GM23338 (cell line): ENCODE results near the gene AXL.

Experiments
- CREB1 ChIP-seq: fragments of 250-450 bp; sonication (Bioruptor Pico); IDR thresholded peaks from 2 replicates; pipeline ENCODE4 v1.5.0; 2020; ENCODE audit warnings: low read depth, mild to moderate bottlenecking, moderate library complexity
- CTCF ChIP-seq, 2 experiments: fragments of 200-600 bp in 1 of 2; sonication (generic) in 1 of 2; conservative IDR thresholded peaks; 2 replicates each; pipeline versions ENCODE4 v1.5.1 to v1.6.1; 2016 to 2017; ENCODE audit warnings: antibody characterized with exemption in 2 of 2, low read depth in 2 of 2, mild to moderate bottlenecking in 2 of 2, moderate library complexity in 1 of 2
- EZH2 ChIP-seq: fragments of 200-600 bp; sonication (generic); IDR thresholded peaks from one replicate; pipeline ENCODE4 v1.8.0; 2017; ENCODE audit warnings: antibody characterized with exemption, mild to moderate bottlenecking, low read depth; ENCODE audit not compliant: unreplicated experiment
- EZH2phosphoT487 ChIP-seq: fragments of 200-600 bp; sonication (generic); IDR thresholded peaks from one replicate; pipeline ENCODE4 v1.8.1; 2018; ENCODE audit warnings: antibody characterized with exemption; ENCODE audit not compliant: unreplicated experiment
- POLR2AphosphoS5 ChIP-seq: IDR thresholded peaks from 2 replicates; pipeline ENCODE4 v1.6.1; 2016; ENCODE audit warnings: antibody characterized with exemption, low read depth
- REST ChIP-seq: IDR thresholded peaks from one replicate; pipeline ENCODE4 v1.6.1; 2018; ENCODE audit warnings: antibody characterized with exemption; ENCODE audit not compliant: unreplicated experiment

DNA sequence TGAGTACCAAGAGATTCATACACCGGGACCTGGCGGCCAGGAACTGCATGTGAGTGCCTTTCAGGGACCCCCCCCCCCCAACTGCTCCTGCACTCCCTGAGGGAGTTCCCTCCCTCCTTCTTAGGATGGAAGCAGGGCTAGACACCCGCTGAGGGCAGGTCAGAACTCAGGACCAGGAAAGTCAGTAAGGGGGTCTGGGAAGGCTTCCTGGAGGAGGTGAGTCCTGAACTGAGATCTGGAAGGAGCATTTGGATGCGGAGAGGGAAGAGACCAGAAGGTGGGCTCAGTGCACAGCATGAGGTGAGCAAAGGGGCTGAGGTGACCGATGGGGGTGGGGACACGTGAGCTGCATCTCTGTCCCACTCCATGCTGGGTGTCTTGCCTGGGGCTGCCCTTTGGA is 34.6 kb downstream of the AXL start:
- TF ChIP-seq EZH2phosphoT487: no peak
- no peak for TF ChIP-seq EZH2
- TF ChIP-seq CTCF (conservative IDR thresholded peaks at IDR 0.05; ENCODE audit: low read depth in 2 of 2): no peak
- no peak for TF ChIP-seq POLR2AphosphoS5
- TF ChIP-seq CREB1 (CRISPR knock-in tag): no peak
- no peak for TF ChIP-seq REST
